GM18909 (cell line): ENCODE measurements around the gene CD53.
"Not testable (repeated sequence)": the region's sequence is repeated elsewhere in the genome, so short reads cannot be mapped to it uniquely, and the experiment has no call there.

ENCODE experiments used
- ATAC-seq: cut with Tn5 transposase; IDR thresholded peaks from one replicate; pipeline ENCODE4 v1.9.1; 2021; ENCODE audit warnings: mild to moderate bottlenecking; ENCODE audit not compliant: unreplicated experiment, poor library complexity

CD53 gene

DNA sequence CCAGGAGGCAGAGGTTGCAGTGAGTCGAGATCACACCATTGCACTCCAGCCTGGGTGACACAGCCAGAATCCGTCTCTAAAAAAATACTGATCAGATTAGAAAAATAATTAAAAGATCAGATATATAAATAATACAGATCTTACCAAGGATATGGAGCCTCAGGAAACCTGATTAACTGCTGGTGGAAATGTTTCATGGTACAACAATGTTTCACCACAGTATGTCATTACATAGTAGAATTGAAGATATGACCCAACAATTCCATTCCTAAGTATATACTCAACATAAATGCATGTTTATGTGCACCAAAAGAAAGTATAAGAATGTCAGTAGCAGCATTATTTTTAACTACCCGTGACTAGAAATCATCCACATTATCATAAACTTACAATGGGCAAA is 41.7 kb downstream of the CD53 start:
- no peak for ATAC-seq

DNA sequence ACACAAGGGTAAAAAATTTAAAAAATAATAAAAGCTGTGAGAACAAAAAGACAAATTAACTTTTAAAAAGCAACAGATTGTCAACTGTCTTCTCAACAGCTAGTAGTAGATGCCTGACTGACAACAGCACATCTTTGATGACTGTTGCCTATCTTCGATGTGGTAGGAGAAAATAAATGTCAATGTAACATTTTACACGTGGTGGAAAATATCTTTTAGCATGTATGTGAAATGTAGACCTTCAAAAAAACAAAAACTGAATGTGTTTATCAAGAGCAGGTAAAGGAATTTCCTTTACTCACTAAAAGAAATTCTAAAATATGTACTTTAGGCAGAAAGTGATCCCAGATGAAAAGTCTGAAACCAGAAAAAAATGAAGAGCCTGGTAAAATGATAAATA is 42.9 kb downstream of the CD53 start:
- no peak for ATAC-seq

DNA sequence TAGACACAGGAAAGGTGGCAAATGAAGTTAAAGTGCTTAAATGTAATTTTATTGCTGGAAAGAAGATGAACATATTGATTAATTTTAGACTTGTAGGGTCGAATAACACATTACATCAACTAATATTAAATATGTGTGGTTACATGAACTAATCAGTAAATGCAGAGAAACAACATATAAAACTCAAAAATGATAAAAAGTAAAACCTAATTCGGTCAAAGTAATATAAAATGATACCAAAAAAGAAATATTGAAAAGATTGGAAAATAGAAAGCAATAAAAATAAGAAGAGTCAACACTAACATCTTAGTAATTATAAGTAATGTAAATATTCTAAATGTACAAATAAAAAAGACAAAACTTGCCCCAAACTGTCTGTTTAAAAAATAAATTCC is 43.3 kb downstream of the CD53 start:
- no peak for ATAC-seq

DNA sequence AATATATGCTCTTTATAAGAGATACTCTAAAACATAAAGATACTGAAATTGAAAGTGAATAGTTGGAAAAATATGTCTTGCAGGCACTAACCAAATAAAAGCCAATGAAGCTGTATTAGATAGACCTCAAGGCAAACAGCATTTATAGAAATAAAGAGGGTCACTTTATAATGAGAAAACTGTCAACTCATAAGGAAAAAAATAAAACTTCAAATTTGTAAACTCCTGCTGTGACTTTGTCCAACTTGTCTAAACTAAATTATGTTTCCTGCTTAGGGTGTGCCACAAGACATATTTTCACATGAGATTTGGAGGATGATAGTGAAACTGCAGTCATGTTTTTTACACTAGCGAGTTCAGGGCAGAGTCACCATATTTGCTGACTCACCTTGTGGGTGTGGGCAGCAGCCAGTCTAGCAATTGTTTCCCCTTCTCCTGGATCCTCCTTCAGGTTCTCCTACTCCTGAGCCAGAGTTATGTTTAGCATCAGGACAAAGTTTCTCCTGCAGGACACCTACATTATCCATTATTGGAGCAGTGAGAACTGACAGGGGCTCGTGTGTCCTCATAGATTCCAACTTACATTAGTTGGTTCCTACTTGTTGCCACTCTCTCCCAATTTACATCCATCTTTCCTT is 43.8 kb downstream of the CD53 start:
- ATAC-seq, result no peak

DNA sequence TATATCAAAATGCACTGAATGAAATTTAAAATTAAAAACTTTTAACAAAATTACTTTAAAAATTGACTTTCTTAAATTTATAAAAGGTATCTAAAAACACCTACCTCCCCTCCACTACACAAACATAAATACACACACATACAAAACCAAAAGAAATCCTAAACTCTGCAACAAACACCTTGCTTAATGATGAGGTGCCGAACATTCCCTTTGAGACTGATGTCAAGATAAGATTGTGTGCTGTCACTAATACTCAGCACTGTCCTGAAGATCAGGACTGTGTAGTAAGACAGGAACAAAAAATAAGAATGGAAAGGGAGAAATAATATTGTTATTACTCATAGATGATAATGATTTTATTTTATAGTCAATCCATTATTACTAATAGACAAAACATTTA is 45.1 kb downstream of the CD53 start:
- ATAC-seq, result no peak

DNA sequence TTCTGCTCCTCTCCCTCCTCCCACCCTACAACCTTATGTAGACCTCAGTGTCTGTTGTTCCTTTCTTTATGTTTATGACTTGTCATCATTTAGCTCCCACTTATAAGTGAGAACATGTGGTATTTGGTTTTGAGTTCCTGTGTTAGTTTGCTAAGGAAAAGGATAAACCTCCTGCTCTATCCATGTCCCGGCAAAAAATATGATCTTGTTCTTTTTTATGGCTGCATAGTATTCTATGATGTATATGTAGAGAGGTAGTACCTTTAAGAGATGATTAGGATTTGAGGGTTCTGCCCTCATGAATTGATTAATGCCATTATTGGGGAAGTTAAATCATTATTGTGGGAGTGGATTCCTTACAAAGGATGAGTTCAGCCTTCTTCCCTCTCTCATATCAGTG is 49.0 kb downstream of the CD53 start:
- no peak for ATAC-seq

DNA sequence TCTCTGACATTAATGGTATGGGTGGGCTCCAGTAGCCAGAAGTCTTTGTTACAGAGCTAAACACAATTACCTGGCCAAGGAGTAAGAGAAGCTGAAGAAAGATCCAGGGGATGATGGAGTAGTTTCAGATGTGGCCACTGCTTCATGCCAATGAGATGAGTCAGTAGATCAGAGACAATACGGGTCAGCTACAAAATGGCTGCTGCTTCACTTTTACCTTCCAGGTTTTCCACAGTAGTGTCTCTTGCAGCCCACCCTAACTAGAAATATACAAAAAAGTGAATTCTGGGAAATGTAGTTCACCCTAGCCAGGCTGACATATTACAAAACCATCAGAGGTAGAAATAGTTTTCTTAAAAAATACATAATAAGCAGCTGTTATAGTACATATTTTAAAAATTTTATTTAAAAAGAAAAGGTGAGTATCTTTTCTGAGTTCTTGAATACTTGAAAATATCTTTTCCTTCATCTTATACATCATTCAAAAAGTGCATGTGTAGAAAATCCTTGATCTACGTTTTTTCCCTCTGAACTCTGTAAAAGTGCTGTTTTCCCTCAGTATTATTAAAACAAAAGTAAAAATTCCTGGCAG is 54.6 kb downstream of the CD53 start:
- no peak for ATAC-seq

DNA sequence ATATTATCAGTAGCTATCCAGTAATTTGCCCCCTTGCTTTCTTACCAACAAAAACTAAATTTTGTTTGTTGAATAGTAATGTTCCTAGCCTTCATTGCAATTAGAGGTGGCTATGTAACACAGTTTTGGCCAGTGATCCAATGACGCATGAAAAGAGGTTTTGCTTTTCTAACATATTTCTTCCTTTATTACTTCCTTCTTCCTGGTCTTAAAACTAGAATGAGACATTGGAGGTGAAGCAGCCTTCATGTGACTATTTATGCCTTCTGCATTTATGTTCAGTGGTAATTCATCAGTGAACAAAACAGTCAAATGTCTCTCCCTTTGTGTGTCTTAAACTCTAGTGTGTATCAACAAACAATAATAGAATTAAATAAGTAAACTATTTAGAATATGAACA is 55.2 kb downstream of the CD53 start:
- ATAC-seq, result no peak

DNA sequence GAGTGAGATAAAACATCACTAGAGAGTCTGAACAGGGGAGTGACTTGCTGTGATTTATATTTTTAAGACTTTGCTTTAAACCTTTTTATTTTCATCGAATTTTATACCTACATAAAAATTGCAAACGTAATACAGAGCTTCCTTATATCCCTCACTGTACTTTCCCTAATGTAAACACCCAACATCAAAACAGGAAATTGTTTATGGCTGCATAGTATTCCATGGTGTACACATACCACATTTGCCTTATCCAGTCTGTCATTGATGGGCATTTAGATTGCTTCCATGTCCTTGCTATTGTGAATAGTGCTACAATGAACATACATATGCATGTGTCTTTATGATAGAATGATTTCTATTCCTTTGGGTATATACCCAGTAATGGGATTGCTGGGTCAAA is 56.0 kb downstream of the CD53 start:
- ATAC-seq, result no peak

DNA sequence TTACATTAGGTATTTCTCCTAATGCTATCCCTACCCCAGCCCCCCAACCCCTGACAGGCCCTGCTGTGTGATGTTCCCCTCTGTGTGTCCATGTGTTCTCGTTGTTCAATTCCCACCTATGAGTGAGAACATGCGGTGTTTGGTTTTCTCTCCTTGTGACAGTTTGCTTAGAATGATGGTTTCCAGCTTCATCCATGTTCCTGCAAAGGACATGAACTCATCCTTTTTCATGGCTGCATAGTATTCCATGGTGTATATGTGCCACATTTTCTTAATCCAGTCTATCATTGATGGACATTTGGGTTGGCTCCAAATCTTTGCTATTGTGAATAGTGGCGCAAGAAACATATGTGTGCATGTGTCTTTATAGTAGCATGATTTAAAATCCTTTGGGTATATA is 58.1 kb downstream of the CD53 start:
- not testable (repeated sequence) for ATAC-seq

DNA sequence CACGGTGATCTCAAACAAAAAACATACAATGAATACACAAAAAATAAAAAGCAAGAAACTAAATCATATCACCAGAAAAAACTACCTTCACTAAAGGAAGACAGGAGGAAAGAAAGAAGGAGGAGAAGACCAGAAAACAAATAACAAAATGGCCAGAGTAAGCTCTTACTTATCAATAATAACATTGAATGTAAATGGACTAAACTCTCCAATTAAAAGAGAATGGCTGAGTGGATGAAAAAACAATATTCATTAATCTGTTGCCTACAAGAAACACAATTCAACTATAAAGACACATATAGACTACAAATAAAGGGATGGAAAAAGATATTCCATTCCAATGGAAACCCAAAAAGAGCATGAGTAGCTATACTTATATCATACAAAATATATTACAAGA is 63.6 kb downstream of the CD53 start:
- no peak for ATAC-seq

DNA sequence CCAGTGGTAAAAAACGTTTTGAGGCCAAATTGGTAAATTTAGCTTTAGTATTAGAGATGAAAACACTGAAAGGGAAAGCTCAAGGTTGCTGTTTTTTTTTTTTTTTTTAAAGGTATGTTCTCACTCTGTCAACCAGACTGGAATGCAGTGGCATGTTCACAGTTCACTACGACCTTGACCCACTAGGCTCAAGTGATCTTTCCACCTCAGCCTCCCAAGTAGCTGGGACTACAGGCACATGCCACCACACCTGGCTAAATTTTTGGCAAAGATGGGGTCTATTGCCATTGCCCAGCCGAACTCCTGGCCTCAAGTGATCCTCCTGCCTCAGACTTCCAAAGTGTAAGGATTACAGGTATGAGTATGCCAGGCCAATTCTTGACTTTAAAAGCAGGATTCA is 71.9 kb downstream of the CD53 start:
- ATAC-seq, result no peak

DNA sequence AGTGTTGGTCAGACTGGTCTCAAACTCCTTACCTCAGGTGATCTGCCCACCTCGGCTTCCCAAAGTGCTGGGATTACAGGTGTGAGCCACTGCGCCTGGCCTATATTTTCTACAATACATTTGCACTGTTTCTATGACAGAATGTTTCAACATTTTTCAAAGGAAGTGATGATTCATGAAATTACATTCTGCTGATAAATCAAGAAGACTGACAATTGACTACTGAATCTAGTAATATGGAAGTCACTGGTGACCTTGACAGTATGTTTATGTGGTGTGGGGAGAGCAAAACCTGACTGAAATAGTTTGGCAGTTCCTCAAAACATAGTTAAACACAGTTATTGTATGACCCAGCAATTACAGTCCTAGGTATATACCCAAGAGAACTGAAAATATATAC is 72.7 kb downstream of the CD53 start:
- ATAC-seq, result no peak

DNA sequence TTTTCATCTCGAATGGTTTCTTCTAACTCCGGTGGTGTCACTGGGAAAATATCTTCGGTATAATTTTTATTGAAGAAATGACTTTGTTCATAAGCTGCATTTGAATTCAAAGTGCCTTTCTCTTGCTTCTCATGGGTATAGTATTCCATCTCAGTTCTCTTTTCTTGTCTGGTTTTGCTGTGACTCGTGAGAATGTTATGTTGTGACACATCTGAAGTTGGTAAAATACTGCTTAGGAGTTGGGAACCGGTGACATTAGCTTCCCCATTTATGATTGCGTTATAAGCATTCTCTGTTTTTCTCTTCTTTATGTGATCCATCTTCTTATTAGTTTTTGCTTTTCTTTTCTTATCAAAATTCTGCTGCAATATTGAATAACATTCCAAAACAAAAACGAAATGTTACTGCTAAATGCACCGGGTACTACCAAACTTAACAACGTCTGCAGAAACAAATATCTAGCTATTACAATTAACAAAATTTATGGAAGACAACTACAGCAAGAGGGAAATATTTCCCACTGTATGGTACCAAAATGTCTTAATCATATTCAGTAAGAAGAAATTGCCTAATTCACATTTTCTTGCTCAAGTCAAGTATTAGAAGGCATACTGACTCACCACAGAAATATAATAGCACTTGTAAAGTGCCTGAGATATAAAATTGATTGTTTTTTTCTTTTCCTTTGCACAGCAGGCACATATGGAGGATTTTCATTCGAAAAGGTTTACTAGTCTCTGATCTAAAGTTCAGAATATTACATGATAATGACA is 75.3 kb downstream of the CD53 start:
- no peak for ATAC-seq
